H1 (cell line): ENCODE data around the gene PAX7. TPM values are rescaled to one million over a fixed set of nuclear protein-coding genes. Genes with fewer than 3 reads are reported as not detected.

Source experiments
- CTCF ChIA-PET: fragments of 300-600 bp; sonication (Branson Sonifier 250); formaldehyde crosslinking; loops from one replicate; lab custom pipeline; 2021; ENCODE audit not compliant: partially characterized antibody; lab: Charles Lee
- POLR2A ChIA-PET: fragments of 300-600 bp; sonication (Branson Sonifier 250); formaldehyde crosslinking; loops from one replicate; lab custom pipeline; 2021; ENCODE audit warnings: inconsistent platforms; ENCODE audit not compliant: partially characterized antibody; lab: Charles Lee
- DNase-seq, 2 experiments: peaks; one replicate each; pipeline versions ENCODE4 v3.0.0 to v3.0.0-alpha.2; 2010 to 2022; ENCODE audit warnings: low spot score in 2 of 2, low read depth in 1 of 2, mixed read lengths in 1 of 2
- FAIRE-seq: peaks from 2 replicates; lab custom pipeline; 2011; peaks lifted over from hg19 to GRCh38; lab: Jason Lieb, UNC
- H2AFZ ChIP-seq: 2 replicates; pipeline ENCODE4 v1.8.1; 2012; ENCODE audit warnings: low read length, inconsistent platforms
- H2AK5ac ChIP-seq: 2 replicates; pipeline ENCODE4 v1.6.1; 2013; ENCODE audit warnings: low read depth, low read length
- H2BK120ac ChIP-seq: replicated peaks from 2 replicates; pipeline ENCODE3; 2013; ENCODE audit warnings: low read depth, low read length, inconsistent platforms
- H2BK12ac ChIP-seq: 2 replicates; pipeline ENCODE4 v1.6.1; 2013; ENCODE audit warnings: low read depth, low read length
- H2BK15ac ChIP-seq: 2 replicates; pipeline ENCODE4 v1.6.1; 2013; ENCODE audit warnings: low read length
- H2BK20ac ChIP-seq: 2 replicates; pipeline ENCODE4 v1.6.1; 2013; ENCODE audit warnings: low read length
- H2BK5ac ChIP-seq: 2 replicates; pipeline ENCODE4 v1.6.1; 2013; ENCODE audit warnings: low read depth, low read length
- H3K14ac ChIP-seq: 2 replicates; pipeline ENCODE4 v1.6.1; 2013; ENCODE audit warnings: inconsistent platforms; ENCODE audit not compliant: insufficient read length
- H3K18ac ChIP-seq: 2 replicates; pipeline ENCODE4 v1.6.1; 2013; ENCODE audit warnings: low read length; ENCODE audit errors: extremely low read depth
- H3K23ac ChIP-seq: 2 replicates; pipeline ENCODE4 v1.6.1; 2013; ENCODE audit warnings: inconsistent platforms; ENCODE audit not compliant: insufficient read length
- H3K23me2 ChIP-seq: 2 replicates; pipeline ENCODE4 v1.6.1; 2013; ENCODE audit warnings: low read depth, low read length
- H3K27ac ChIP-seq: 2 replicates; pipeline ENCODE4 v1.6.1; 2011; ENCODE audit warnings: low read depth, low read length, inconsistent platforms
- H3K27me3 ChIP-seq, 4 experiments: replicated peaks in 1 of 4; 1 replicate in 1 of 4; 2 replicates in 3 of 4; pipeline versions ENCODE4 v1.6.1 to v1.8.1; 2011 to 2013; ENCODE audit warnings: low read length in 3 of 4, mild to moderate bottlenecking in 3 of 4, inconsistent platforms in 2 of 4, mixed read lengths in 2 of 4, moderate library complexity in 1 of 4; ENCODE audit not compliant: control insufficient read depth in 3 of 4, insufficient read depth in 3 of 4; ENCODE audit errors: extremely low read depth in 1 of 4
- H3K36me3 ChIP-seq, 4 experiments: 2 replicates each; pipeline versions ENCODE4 v1.6.1 to v1.8.1; 2011 to 2013; ENCODE audit warnings: mild to moderate bottlenecking in 4 of 4, low read length in 3 of 4, moderate library complexity in 2 of 4, control low read depth in 1 of 4, inconsistent platforms in 1 of 4; ENCODE audit not compliant: insufficient read depth in 4 of 4, control insufficient read depth in 2 of 4
- H3K4ac ChIP-seq: replicated peaks from 2 replicates; pipeline ENCODE3; 2013; ENCODE audit warnings: low read length, low read depth, mixed read lengths, inconsistent platforms; ENCODE audit not compliant: insufficient read length
- H3K4me1 ChIP-seq, 4 experiments: replicated peaks in 1 of 4; 1 replicate in 1 of 4; 2 replicates in 3 of 4; pipeline versions ENCODE4 v1.6.1 to v1.8.1; 2011 to 2013; ENCODE audit warnings: low read length in 3 of 4, inconsistent platforms in 2 of 4, mixed read lengths in 1 of 4; ENCODE audit not compliant: insufficient read depth in 4 of 4, control insufficient read depth in 3 of 4
- H3K4me2 ChIP-seq, 2 experiments: 2 replicates each; pipeline versions ENCODE4 v1.6.1 to v1.8.1; 2011 to 2013; ENCODE audit warnings: low read depth in 2 of 2, low read length in 2 of 2, control low read depth in 1 of 2, inconsistent platforms in 1 of 2, mild to moderate bottlenecking in 1 of 2; ENCODE audit not compliant: insufficient read depth in 1 of 2
- H3K4me3 ChIP-seq, 4 experiments: fragments of 200-600, 300-600 bp in 1 of 4; sonication (generic), shearing (Covaris generic), sonication (Bioruptor Twin) in 1 of 4; 2 replicates each; pipeline versions ENCODE4 v1.5.1 to v1.8.1; 2011 to 2016; ENCODE audit warnings: low read length in 4 of 4, low read depth in 3 of 4, control low read depth in 2 of 4, inconsistent platforms in 2 of 4, mild to moderate bottlenecking in 2 of 4, mixed read lengths in 1 of 4, moderate library complexity in 1 of 4; ENCODE audit not compliant: insufficient read depth in 2 of 4; ENCODE audit errors: extremely low read depth in 1 of 4
- H3K56ac ChIP-seq: replicated peaks from 2 replicates; pipeline ENCODE3; 2013; ENCODE audit warnings: low read depth, mild to moderate bottlenecking, mixed read lengths, low read length, inconsistent platforms; ENCODE audit not compliant: insufficient read length
- H3K79me1 ChIP-seq: 2 replicates; pipeline ENCODE4 v1.6.1; 2013; ENCODE audit warnings: low read depth, low read length, control low read depth
- H3K79me2 ChIP-seq, 2 experiments: 2 replicates each; pipeline versions ENCODE4 v1.6.1 to v1.8.1; 2012 to 2013; ENCODE audit warnings: low read length in 2 of 2, mild to moderate bottlenecking in 2 of 2, inconsistent platforms in 1 of 2; ENCODE audit not compliant: insufficient read depth in 2 of 2, control insufficient read depth in 1 of 2
- H3K9ac ChIP-seq, 4 experiments: replicated peaks in 1 of 4; 1 replicate in 1 of 4; 2 replicates in 3 of 4; pipeline versions ENCODE4 v1.6.1 to v1.8.1; 2011 to 2013; ENCODE audit warnings: low read depth in 3 of 4, low read length in 3 of 4, control low read depth in 2 of 4, mild to moderate bottlenecking in 2 of 4, moderate library complexity in 2 of 4, inconsistent platforms in 1 of 4; ENCODE audit errors: extremely low read depth in 1 of 4
- H3K9me3 ChIP-seq, 2 experiments: 2 replicates each; pipeline versions ENCODE4 v1.6.1 to v1.8.1; 2012 to 2013; ENCODE audit warnings: mild to moderate bottlenecking in 2 of 2, moderate library complexity in 2 of 2, control low read depth in 1 of 2, inconsistent platforms in 1 of 2, low read depth in 1 of 2, low read length in 1 of 2, mixed read lengths in 1 of 2; ENCODE audit not compliant: insufficient read depth in 2 of 2
- H4K20me1 ChIP-seq, 2 experiments: replicated peaks in 1 of 2; 2 replicates each; pipeline versions ENCODE3 to v1.8.1; 2011 to 2013; ENCODE audit warnings: inconsistent platforms in 2 of 2, low read length in 2 of 2, mild to moderate bottlenecking in 1 of 2; ENCODE audit not compliant: insufficient read depth in 2 of 2, control insufficient read depth in 1 of 2
- H4K5ac ChIP-seq: 2 replicates; pipeline ENCODE4 v1.6.1; 2013; ENCODE audit warnings: low read length, low read depth, mixed read lengths, inconsistent platforms; ENCODE audit not compliant: insufficient read length
- H4K8ac ChIP-seq: 2 replicates; pipeline ENCODE4 v1.8.0; 2013; ENCODE audit warnings: mild to moderate bottlenecking, moderate library complexity, low read length, inconsistent platforms; ENCODE audit not compliant: insufficient read depth; ENCODE audit errors: extremely low read depth
- H4K91ac ChIP-seq: replicated peaks from 2 replicates; pipeline ENCODE3; 2013; ENCODE audit warnings: low read length, mixed read lengths, inconsistent platforms; ENCODE audit not compliant: insufficient read length
- CBX8 ChIP-seq: fragments of 300-800, 300-1000 bp; sonication (generic); IDR thresholded peaks from 2 replicates; pipeline ENCODE4 v1.7.1; 2016; ENCODE audit warnings: low read depth, low read length, borderline replicate concordance
- EP300 ChIP-seq, 2 experiments: IDR thresholded peaks; 1 replicate in 1 of 2; 2 replicates in 1 of 2; pipeline ENCODE4 v1.6.1; 2011 to 2012; ENCODE audit warnings: low read depth in 2 of 2, low read length in 2 of 2, mild to moderate bottlenecking in 2 of 2, borderline replicate concordance in 1 of 2, inconsistent platforms in 1 of 2, moderate library complexity in 1 of 2
- KDM4A ChIP-seq: IDR thresholded peaks from one replicate; pipeline ENCODE4 v1.7.1; 2012; ENCODE audit warnings: low read depth, mild to moderate bottlenecking, moderate library complexity, low read length, inconsistent platforms; ENCODE audit not compliant: severe bottlenecking
- MAFK ChIP-seq: IDR thresholded peaks from 2 replicates; pipeline ENCODE4 v1.6.1; 2012; ENCODE audit warnings: low read depth, mild to moderate bottlenecking, improper control_type of control experiment, low read length
- PHF8 ChIP-seq: fragments of 200-600 bp; sonication (generic); conservative IDR thresholded peaks from 2 replicates; pipeline ENCODE4 v1.7.1; 2012; ENCODE audit warnings: low read depth, mild to moderate bottlenecking, inconsistent platforms, low read length, moderate library complexity
- SP1 ChIP-seq: IDR thresholded peaks from 2 replicates; pipeline ENCODE4 v1.6.1; 2011; ENCODE audit warnings: low read depth, low read length
- SP2 ChIP-seq: IDR thresholded peaks from 2 replicates; pipeline ENCODE4 v1.6.1; 2012; ENCODE audit warnings: mild to moderate bottlenecking, low read length, inconsistent platforms
- SRF ChIP-seq: IDR thresholded peaks from 2 replicates; pipeline ENCODE4 v1.6.1; 2011; ENCODE audit warnings: mild to moderate bottlenecking, low read depth, low read length, moderate library complexity
- WGBS, 2 experiments: shearing (Covaris generic) in 1 of 2; methylation state at CpG; one replicate each; pipeline versions ENCODE4 v1.1.6 to v1.1.7; 2013 to 2015; ENCODE audit warnings: low lambda C conversion rate in 2 of 2, mixed read lengths in 2 of 2, inconsistent platforms in 1 of 2, low coverage in 1 of 2, missing lambda C conversion rate in 1 of 2; ENCODE audit not compliant: insufficient replicate concordance in 2 of 2, insufficient coverage in 1 of 2, insufficient read length in 1 of 2; ENCODE audit errors: extremely low coverage in 1 of 2, missing lambda C conversion rate in 1 of 2; 5-methylcytosine and 5-hydroxymethylcytosine counted together
- polyA plus RNA-seq, 7 experiments: library from polyadenylated mRNA; depleted of rRNA in 3 of 7; stranded (reverse) in 5 of 7; unstranded in 2 of 7; fragments of >200 nt in 5 of 7; fragments of 200-250 nt in 2 of 7; gene quantifications; 1 replicate in 5 of 7; 2 replicates in 1 of 7; 4 replicates in 1 of 7; pipeline versions ENCODE4 v1.2.1 to v1.2.3, GENCODE V29; 2011 to 2013; ENCODE audit warnings: missing spikeins in 2 of 7, mixed read lengths in 2 of 7
- total RNA-seq: library from RNA; stranded (reverse); fragmentation: NEBNext Ultra II Directional; extraction: Animal tissue kit (Norgen Biotek cat#: 25700); gene quantifications from 2 replicates; pipeline ENCODE4 v1.2.1, GENCODE V29; 2021
- TF ChIP-seq, protein P1 (sequence below): IDR thresholded peaks from 2 replicates; pipeline ENCODE4 v1.6.1; 2012; ENCODE audit warnings: low read length, inconsistent platforms
- TF ChIP-seq, protein P2 (sequence below): IDR thresholded peaks from 2 replicates; pipeline ENCODE4 v1.6.1; 2012; ENCODE audit warnings: inconsistent platforms
- TF ChIP-seq, protein P3 (sequence below): IDR thresholded peaks from 2 replicates; pipeline ENCODE4 v1.6.1; 2011; ENCODE audit warnings: low read depth, mild to moderate bottlenecking, low read length; ENCODE audit not compliant: insufficient read depth

Gene PAX7
- total and polyA plus RNA-seq, 2 of the 8 experiments (the other 6 are each of a cell fraction or from before 2014, with no cell fraction given), result not detected

DNA sequence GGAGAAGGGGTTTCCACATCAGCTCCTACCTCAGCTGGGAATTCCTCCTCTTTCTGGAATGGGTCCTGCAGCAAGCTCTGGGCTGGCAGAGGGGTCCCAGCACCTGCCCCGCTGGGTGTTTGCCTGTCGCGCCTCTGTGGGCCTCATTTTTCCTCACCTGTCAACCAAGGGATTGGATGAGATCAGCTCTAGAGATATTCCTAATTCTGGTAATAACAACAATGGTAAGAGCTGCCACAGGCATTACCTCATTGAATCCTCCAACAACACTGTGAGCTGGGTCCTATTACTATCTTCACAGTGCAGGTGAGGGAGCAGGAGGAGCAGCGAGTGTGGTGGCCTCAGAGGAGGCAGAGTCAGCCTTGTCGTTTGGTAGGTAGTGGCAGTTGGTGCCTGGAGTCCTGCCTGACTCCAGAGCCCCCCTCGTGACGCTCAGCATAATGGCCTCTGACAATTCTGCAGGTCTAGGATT is 23.3 kb upstream of the PAX7 start:
- no peak overlapping the region for H4K91ac ChIP-seq
- H3K4me3 ChIP-seq, result no peak overlapping the region
- H3K27ac ChIP-seq, result no peak overlapping the region
- H2BK15ac ChIP-seq, result no peak overlapping the region
- H3K9ac ChIP-seq, result no peak overlapping the region
- H3K23ac ChIP-seq, result no peak overlapping the region
- H4K20me1 ChIP-seq, result no peaks in the 10 kb centered on the region
- 83% methylated on average over 7 of the region's 7 CpGs; no CpG with 5 or more reads in 1 of the 2 experiments for WGBS, 2 experiments
- 0 out of 7 replicates have a peak, but pooled peaks cover 0 to 2% (median 0%) of the 10 kb centered on the region in 4 experiments for H3K27me3 ChIP-seq
- H4K8ac ChIP-seq, result no peak overlapping the region
- H2BK5ac ChIP-seq, result no peak overlapping the region
- peaks cover 0 to 12% (median 3%) of the 10 kb centered on the region in 4 experiments; a peak in 5 of 7 replicates for H3K4me1 ChIP-seq
- no peak overlapping the region for H4K5ac ChIP-seq
- DNase-seq (no peak), FAIRE-seq (no peak)
- H3K79me1 ChIP-seq, result no peaks in the 10 kb centered on the region
- H3K56ac ChIP-seq, result no peak overlapping the region
- H3K14ac ChIP-seq, result no peak overlapping the region
- H2BK20ac ChIP-seq, result no peak overlapping the region
- H2BK120ac ChIP-seq, result no peak overlapping the region
- no peaks in the 10 kb centered on the region for H3K79me2 ChIP-seq
- no peak overlapping the region for H3K4me2 ChIP-seq
- H2BK12ac ChIP-seq, result no peak overlapping the region
- H3K9me3 ChIP-seq, result no peaks in the 10 kb centered on the region
- CTCF ChIA-PET, result interaction anchor here (0.6 to 3.2 kb wide), 12 partner anchors 9 to 267 kb away, joined by 3 to 22 read pairs (median 4); no protein-coding TSS in a partner anchor
- H2AFZ ChIP-seq, result no peak overlapping the region
- peak overlapping the region; percentile 17; the same call in 1 of the 2 replicates for H3K18ac ChIP-seq
- no peak overlapping the region for H3K4ac ChIP-seq
- no peaks in the 10 kb centered on the region for H3K36me3 ChIP-seq
- H2AK5ac ChIP-seq, result no peak overlapping the region
- POLR2A ChIA-PET, result no interaction called here
- H3K23me2 ChIP-seq, result no peaks in the 10 kb centered on the region; the same call in 1 of the 2 replicates
- TF ChIP-seq EP300 (IDR thresholded peaks at IDR 0.05; ENCODE audit: borderline replicate concordance in 1 of 2, low read depth in 2 of 2, low read length in 2 of 2), result no peak
- no peak for TF ChIP-seq SP1
- no peak for TF ChIP-seq KDM4A
- no peak for TF ChIP-seq PHF8
- TF ChIP-seq, protein P1, sequence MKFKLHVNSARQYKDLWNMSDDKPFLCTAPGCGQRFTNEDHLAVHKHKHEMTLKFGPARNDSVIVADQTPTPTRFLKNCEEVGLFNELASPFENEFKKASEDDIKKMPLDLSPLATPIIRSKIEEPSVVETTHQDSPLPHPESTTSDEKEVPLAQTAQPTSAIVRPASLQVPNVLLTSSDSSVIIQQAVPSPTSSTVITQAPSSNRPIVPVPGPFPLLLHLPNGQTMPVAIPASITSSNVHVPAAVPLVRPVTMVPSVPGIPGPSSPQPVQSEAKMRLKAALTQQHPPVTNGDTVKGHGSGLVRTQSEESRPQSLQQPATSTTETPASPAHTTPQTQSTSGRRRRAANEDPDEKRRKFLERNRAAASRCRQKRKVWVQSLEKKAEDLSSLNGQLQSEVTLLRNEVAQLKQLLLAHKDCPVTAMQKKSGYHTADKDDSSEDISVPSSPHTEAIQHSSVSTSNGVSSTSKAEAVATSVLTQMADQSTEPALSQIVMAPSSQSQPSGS, result no peak
- TF ChIP-seq SP2, result no peak
- TF ChIP-seq, protein P2, sequence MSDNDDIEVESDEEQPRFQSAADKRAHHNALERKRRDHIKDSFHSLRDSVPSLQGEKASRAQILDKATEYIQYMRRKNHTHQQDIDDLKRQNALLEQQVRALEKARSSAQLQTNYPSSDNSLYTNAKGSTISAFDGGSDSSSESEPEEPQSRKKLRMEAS, result no peak
- TF ChIP-seq SRF, result no peak
- no peak for TF ChIP-seq MAFK
- TF ChIP-seq, protein P3, sequence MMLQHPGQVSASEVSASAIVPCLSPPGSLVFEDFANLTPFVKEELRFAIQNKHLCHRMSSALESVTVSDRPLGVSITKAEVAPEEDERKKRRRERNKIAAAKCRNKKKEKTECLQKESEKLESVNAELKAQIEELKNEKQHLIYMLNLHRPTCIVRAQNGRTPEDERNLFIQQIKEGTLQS, result no peak
- TF ChIP-seq CBX8, result no peak
